Right lobe of liver (tissue), 4 donors: Measurements from ENCODE around the gene AKR7A2.

Source experiments
- CTCF ChIP-seq, 4 donors: fragments of 200-600 bp in 3 of 4; fragments of 450-650 bp in 1 of 4; IDR thresholded peaks; one replicate each; pipeline versions ENCODE4 v1.5.1 to v1.8.0; 2016 to 2022; ENCODE audit warnings: antibody characterized with exemption in 4 of 4, mild to moderate bottlenecking in 2 of 4
- POLR2A ChIP-seq: fragments of 450-650 bp; IDR thresholded peaks from one replicate; pipeline ENCODE4 v1.6.1; 2017; ENCODE audit warnings: antibody characterized with exemption, mild to moderate bottlenecking
- donor health status: DM: no; HTN: no; CAD: no.
- donor health status: DM: no; HTN: no; CAD: no.
- donor health status: DM: no; HTN: yes; CAD: no.

- no peak for TF ChIP-seq CTCF (IDR thresholded peaks at IDR 0.05)
- no peak for TF ChIP-seq POLR2A
These were observed 1.7 kb upstream of the AKR7A2 start for GRCh38 chr1:19313636-19313959.
